ENCODE measurements around the gene MLKL.

DNA sequence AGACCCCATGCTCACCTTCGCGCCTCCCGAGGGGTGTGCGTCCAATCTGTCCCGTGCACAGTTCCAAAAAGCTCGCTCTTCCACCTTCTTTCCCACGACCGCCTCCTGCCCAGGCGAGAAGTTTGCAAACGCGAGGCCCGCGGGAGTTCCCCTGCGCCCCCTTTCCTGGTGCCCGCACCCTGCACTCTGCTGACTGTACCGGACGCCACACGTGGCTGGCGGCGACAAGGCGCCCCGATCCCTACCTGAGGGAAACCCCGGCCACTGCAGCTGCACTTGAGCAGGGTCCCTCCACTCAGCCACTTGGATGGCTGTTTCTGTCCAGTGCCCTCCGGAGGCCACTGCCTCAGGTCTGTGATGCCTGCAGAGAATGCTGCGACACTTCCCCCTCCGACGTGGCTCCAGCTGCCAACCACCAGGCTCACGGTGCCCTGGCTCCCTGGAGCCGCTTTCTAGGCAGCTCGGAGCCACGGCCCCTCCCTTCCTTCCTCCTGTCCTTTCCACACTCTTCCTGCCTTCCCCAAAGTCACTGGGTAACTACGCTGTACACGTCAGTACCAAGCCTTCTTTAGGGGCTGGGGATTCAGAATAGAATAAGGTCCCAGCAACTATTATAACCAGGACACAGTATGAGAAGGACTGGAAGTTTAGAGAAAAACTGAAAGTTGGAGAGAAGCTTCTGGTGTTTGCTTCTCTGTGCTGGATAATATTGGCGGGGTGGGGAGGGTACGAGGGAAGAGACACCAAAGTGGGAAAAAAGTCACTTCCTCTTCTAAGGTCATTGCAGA is at the start of gene MLKL:
- TF ChIP-seq POLR2A (IDR thresholded peaks at IDR 0.05): no peak
- no peak for TF ChIP-seq CTCF (IDR thresholded peaks at IDR 0.05)

Measured in ovary (tissue), 3 donors.